Islet precursor cell (in vitro differentiated cells): Measurements from ENCODE around the gene NUB1.
A peak's percentile ranks its signal among the peaks of the same experiment; 100 is the strongest.

Experiments
- DNase-seq: peaks from one replicate; pipeline ENCODE4 v3.0.0-alpha.2; 2018

NUB1 gene

DNA sequence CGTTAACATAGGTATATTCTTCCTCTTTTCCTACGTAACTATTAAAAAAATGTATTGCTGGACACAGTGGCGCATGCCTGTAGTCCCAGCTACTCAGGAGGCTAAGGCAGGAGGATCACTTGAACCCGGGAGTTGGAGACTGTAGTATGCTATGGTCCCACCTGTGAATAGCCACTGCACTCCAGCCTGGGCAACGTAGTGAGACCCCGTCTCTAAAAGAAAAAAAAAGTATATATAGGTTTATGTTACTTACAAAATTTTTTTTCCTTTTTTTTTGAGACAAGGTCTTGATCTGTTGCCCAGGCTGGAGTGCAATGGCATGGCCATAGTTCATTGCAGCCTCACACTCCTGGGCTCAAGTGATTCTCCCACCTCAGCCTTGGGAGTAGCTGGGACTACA lies 5.6 kb downstream of the NUB1 start:
- DNase-seq, result no peak

DNA sequence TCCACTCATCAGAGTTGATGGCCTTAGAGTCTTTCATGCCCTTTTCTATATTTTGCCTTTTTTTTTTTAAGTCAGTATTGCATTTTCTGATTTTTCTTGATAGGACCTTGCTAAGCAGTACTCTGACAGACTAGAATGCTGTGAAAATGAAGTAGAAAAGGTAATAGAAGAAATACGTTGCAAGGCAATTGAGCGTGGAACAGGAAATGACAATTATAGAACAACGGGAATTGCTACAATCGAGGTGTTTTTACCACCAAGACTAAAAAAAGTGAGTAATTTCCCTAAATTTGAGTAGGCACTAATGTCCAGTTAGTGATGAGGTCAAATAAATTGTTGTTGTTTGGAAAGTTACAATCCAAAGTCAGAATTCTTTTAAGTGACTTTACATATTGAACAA lies 7.4 kb downstream of the NUB1 start:
- DNase-seq, result no peak

DNA sequence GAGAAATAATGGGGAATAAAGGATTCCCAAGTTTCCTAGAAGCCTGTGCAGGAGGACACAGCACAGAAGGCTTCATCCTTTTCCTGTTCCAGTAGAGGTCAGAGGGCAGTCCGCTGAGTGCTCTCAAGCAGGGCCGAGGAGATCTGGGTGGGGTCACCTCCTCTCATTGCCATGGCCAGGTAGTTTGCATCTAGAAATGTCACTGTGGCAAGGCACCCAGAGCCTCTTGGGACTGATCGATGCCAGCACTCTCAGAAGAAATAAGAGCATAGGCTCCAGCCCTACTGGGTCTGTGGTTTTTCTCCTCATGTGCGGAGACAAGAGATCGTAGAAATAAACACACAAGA lies 7.9 kb downstream of the NUB1 start:
- no peak for DNase-seq

DNA sequence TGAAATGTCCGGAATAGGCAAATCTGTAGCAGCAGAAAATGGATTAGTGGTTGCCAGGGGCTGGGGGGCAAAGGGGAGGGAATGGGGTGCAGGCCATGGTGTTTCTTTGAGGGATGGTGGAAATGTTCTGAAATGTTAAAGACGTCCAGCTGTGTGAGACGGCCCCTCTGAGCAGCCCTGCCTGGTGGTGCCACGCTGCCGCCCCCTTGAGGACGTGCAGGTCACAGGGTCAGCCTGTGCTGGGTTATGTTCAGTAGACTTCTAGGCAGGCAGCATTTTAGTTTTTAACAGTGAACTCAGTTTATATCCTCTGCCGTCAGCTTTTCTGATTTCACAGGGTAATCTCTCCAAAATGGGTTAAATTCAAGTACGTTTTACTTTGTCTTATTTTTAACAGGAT lies 9.4 kb downstream of the NUB1 start:
- DNase-seq, result peak; percentile 76

DNA sequence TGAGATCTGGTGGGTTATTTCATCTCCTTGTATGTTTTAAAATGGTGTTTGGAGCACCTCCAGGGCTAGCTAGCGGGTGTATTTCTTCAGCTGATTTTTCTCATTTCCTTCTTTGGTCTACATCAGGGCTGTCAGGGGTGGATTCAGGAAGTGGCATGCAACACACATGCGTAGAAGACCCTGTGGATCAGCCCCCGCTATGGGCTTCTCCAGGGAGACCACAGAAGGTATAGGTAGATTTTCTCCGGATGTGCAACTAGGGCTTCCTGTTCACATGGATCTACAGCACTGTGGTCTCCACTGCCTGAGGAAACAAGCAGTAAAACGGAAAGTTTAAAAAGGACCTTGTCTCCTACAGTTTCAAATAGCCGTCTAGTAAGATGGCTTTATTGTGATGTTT lies 10.4 kb downstream of the NUB1 start:
- no peak for DNase-seq

DNA sequence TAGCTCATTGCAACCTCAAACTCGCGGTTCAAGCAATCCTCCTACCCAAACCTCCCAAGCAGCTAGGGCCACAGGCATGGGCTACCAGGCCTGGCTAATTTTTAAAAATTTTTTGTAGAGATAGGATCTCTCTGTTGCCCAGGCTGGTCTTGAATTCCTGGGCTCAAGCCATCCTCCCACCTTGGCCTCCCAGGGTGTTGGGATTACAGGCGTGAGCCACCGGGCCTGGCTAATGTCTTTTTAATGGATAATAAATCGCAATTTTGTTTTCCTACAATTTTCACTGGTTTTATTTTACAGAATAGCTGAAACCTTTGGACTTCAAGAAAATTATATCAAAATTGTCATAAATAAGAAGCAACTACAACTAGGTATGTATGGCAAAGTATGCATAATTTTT lies 10.9 kb downstream of the NUB1 start:
- DNase-seq, result no peak

DNA sequence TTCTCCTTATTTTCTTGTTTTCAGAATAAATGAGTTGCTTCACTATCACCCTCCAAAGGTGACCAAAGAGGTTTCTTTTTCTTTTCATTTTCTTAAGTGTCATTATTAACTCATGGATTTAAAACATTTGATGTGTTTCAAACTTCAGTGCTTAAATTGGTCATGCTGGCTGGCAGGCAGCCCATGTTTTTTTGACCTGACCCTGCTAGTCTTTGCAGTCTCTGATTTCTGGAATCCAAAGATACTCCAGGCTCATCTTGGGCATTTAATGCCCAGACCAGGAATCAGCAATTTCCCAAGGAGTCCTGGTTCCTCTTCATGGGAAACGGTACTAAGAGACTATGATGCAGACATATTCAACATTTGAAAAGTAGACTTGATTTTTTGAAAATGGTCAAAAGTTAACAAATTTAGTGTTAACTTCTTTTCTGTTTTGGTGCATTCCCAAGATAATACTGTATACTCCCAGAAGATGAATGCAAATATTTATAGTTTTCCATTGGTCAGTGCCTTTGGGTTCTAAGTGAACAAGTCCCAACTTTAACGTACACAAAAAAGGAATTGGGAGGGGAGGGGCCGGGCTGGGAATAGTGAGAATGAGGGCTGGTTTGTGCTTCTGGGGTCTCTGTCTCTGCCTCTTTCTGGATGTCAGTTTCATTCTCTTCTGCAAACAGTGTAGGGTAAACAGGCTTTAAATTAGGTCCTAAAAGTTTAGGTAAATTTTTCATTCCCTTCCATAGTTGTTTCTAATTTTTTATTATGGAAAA lies 19.8 kb downstream of the NUB1 start:
- DNase-seq, result no peak

DNA sequence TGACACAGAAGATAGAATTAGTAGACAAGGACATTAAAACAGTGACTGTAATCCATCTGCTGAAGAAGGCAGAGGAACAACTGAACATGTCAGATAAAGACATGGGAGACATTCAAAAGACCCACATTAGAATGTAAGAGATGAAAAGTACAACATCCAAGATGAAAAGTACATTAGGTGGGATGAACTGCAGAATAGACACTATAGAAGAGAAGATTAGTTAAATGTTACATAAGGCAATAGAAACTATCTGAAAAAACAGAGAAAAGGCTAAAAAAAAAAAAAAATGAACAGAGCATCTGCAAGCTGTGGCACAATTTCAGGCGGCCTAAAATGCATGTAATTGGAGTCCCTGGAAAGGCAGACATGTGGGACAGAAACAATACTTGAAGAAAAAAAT lies 21.6 kb downstream of the NUB1 start:
- DNase-seq, result no peak

DNA sequence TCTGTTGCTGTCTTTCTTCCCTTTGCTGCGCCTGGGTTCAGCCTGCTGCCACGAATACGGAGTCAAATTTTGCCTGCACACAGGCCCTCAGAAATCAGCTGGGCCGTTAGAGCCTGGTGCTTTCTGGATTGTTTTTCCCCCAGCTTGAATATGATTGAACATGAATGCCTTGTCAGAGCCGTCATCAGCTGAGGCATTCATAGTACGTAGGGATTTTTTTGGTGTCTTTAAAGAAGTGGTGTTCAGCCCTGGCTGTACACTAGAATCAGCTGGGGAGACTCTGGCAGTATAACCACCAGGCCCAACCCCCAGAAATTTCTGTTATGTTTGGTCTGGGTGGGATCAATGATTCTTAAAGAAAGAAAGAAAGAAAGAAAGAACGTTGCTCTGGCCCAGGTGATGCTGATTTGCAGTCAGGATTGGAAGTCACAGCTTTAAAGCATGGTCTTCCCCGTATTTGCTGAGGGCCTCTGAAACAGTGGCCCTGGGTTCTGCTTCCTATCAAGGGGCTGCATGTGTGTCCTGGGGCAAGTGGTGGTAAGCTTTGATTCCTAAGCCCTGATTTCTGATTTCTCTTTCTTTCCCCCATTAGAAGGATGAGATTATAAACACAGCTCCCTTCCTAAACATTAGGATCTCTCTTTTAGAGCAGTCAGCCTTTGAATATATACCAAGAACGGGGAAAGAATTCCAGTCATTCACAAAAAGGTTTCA lies 24.7 kb downstream of the NUB1 start:
- no peak for DNase-seq

DNA sequence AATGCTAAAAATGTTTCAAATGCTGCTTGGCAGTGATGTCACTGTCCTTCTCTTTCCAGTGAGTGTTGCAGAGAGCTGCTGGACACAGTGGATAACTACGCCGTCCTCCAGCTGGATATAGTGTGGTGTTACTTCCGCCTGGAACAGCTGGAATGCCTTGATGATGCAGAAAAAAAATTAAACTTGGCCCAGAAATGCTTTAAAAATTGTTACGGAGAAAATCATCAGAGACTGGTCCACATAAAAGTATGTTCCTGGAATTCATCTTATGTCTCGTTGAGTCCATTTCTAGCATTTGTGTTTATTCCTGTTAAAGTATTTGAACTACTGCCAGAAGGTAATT lies 25.2 kb downstream of the NUB1 start:
- DNase-seq, result no peak

DNA sequence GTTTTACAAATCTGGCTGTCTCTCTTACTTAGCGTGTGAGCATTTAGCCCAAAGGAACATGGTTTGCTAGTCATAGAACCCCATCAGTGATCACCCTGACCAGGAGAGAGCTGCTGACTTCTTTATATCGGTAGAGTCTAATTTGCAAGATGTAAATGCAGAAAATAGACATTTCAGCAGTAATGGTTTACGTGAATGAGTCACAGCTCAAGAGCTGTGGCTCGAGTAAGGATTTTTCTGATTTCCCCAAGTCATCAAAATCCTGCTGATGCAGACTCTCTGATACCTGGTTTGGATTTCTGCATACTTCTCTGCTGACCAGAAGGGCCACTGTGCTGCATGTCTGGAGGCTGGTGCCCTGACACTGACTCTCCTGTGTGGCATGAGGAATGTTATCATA lies 25.7 kb downstream of the NUB1 start:
- no peak for DNase-seq

DNA sequence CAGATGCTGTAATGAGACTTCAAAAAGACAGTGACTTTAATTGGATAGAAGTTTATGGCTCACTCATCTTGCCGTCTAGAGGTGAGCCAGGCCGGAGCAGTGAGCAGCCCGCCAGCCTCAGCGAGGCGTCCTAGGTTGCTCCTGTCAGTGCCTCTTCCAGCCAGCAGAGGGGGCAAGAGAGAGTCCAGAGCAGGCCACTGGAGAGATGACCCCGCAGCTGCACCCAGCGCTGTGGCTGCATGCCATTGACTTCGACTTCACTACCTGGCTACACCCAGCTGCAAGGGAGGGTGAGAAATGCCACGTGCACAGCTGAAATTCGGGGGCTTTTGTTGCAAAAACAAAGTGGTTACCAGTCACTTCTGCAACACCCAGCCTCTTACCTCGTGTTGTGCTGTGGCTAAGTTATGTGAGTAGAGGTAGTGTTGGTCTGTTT lies 26.5 kb downstream of the NUB1 start:
- DNase-seq, result peak; percentile 94

DNA sequence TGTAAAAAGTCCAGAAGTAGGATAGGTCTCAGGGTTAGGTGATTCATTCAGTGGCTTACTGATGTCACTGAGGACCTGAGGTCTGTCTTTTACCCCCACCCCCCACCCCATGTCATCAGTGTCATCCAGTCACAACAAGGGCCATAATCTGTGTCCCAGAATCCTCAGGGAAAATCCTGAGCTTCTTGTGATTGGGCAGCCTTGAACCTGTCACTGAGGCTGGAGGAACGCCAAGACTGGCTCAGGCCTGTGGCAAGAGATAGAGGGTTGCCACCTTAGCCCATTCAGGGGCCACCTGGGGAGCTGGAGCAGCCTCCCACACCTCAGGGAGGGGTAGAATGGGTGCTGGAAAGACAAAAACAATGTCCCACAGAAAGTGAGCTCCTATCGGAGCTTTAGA lies 29.7 kb downstream of the NUB1 start:
- no peak for DNase-seq

DNA sequence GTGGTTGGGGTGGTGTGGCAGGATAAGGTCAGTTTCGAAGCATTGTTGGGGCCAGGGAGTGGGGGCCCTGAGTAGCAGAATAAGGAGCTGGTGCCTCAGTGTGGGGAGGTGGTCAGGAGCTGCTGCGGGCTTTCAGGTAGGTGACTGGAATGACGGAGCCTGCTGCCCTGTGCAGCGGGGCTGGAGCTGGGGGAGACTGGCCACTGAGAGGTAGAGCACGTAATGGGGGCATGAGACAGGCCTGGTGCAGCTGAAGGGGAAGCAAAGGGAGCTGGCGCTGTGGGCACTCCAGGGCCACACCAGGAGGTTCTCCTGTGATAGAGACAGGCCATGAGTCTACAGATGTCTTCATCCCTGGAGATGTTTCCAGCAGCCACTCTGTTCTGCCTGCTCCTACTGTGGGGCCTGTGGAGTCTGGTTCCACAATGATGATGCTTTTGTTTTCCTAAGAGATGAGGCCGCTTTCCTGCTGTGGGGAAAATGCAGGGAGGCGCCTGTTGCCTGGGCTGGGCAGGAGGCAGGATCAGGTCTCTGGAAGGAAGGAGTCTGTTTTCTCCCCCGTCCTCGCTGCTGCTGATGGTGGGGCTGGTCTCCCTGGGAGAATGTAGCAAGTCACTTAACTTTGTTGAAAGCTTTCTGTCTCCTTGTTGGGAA lies 31.1 kb downstream of the NUB1 start:
- no peak for DNase-seq

DNA sequence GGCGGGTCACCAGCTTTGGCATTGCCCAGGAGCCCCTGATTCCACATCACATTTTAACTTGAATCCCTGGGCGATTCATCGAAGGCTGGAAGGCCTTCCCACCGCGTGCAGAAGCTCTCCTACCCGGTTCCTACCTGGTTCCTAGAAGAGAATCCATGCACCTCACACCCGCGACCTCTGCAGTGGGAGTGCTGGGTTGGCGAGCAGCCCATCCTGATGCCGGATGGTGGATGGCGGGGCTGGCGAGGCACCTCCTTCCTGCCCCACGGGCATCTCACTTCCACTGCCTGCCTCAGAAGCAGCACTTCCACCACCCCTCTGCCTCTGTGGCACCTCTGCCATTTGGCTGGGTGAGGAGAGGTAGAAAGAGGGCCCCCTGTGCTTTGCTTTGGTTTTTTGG lies 32.0 kb downstream of the NUB1 start:
- DNase-seq, result no peak

DNA sequence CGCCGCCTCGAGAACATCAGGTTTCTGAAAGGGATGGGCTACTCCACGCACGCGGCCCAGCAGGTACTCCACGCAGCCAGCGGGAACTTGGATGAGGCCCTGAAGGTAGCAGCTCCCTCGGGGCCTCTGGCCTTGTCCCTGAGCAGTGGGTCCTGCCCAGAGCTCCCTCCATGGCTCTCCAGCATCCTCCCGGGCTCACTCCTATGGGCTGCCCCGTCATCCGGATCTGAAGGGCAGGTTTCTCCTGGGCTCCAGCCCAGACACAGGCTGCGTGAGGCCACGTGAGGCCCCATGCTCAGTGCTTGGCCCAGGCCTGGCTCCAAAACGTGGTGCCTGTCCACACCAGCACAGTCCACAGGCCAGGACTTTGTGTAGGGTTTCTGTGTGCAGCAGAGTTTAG lies 32.5 kb downstream of the NUB1 start:
- no peak for DNase-seq

DNA sequence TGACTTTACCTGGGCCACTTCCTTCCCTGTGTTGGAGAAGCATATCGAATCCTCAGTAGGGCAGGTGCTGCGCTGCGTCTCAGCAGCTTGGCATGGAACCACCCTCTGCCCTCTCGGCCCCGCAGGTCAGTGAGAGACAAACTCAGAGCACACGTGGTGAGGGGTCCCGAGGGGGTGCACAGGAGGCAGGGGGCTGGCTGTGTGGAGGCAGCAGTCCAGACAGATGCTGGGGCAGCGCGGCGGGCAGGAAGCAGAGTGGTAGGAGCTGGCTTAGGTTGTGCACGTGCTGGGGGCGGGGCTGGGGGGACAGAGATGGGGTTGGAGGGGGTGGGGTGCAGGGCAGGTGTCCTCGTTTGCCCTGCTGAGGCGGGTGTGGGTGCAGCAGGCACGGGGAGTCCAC lies 33.1 kb downstream of the NUB1 start:
- no peak for DNase-seq

DNA sequence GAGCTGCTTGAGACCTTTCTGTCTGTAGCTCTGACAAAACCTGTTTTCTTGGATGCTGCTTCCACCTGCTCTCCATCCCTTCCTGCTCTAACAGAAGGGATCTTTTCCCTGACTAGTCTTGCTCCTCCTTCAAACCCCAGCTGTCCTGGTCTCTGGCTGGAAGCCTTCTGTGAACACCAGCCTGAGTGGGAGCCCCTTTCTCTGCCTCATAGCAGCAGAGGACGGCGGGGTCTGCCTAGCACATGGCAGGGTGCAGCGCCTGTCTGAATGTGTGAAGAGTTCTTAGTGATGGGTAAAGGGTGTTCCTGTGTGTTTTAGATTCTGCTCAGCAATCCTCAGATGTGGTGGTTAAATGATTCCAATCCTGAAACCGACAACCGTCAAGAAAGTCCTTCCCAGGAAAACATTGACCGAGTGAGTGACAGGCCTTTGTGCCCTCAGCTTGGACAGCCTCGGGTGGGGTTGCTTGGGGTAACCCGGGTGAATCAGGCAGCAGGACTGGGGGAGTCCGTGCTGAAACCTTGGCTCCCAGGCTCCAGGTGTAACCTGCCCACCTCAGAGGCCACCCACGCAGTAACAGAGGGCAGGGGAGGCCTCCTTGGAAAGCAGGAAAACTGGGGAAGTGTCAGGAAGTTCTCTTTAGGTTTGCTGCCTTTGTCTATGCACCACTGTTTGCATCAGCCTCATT lies 34.1 kb downstream of the NUB1 start:
- DNase-seq, result no peak

DNA sequence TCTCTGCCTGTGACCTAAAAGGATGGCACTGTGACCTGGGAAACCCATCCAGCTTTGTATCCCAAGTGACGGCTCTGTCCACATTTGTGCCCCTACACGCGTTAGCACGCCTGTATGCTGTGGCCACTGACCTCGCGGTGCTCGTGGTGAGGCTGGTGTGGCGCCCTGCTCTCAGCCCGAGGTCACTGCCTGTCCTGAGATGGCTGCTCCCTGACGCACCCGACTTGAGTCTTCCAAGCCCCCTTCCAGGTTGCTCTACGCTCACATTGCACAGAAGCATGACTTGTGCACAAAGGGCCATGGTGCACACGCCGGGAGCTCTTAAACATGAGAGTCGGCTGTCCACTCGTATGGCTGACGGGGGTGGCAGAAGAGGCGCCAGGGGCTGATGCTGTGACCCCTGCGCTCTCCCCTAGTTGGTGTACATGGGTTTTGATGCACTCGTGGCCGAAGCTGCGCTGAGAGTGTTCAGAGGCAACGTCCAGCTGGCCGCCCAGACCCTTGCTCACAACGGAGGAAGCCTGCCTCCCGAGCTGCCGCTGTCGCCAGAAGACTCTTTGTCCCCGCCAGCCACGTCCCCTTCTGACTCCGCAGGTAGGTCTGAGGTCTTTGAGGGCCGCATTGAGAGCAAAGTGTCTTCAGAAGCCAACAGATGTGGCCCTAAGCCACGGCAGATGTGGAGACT lies 34.7 kb downstream of the NUB1 start:
- DNase-seq, result no peak

DNA sequence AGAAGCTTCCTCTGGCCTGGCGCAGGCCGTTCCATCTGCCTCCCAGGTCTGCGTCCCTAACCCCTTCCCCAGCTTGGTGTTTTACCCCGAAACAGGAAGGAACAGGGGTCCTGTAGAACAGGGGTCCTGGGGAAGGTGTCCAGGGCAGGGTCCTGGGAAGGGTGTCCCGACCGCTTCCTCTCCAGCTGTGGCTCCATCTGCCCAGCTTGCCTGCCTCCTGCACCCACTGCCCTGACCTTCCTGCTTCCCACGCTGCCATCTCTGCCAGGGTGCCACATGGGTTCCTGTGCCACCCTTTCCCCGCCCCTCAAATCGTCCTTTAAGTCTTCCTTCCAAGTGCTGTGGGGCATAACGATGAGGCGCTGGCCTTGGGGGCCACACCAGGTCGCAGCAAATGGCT lies 35.8 kb downstream of the NUB1 start:
- DNase-seq, result no peak

DNA sequence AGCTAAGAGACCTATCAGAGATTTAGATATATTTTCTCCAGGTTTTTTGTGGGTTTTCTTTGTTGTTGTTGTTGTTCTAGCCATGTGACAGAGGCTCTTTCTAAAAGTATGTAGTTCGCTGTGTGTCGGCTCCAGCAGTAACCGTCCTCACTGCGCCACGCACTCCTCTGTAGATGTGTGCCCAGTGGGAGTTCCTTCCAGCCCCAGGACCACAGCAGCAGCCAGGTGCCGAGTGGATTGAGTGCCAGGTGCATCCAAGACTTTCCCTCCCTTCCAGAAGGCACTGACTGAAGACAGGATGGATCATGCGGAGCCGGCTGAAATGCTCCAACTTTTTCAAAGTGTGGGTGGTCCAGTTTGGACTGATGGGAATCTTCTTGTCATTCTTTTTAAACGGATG lies 36.4 kb downstream of the NUB1 start:
- DNase-seq, result no peak

DNA sequence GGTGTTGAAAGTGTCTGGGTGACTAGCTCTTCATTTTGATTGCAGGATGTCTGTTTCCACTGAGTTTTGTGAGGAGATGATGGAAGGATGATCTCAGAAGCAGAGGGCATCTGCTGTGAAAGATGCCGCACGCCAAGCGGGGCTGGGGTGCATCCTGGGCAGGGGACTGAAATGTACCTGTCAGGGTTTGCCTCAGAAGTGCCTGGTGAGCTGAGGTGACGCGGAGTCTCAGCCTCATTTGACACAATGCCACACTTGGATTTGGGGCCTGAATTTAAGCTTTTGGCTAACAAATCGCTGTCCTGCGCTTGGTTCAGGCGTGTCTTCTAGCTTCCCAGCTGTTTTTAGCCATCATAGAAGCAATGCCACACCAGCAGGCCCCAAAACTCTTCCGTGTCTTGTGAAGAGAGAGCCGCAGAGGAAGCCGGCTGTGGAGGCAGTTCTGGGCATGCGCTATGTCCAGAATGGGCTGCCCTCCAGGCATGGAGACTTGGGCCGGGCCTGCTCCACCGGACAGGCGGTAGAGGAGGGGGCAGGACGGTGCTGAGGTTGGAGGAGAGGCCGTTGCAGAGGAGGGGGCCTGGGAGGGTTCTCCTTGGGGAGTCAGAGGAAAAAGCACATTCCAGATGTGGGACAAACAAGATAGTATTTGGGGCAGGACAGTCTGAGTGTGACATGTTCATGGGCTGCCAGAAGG lies 37.0 kb downstream of the NUB1 start:
- DNase-seq, result no peak

DNA sequence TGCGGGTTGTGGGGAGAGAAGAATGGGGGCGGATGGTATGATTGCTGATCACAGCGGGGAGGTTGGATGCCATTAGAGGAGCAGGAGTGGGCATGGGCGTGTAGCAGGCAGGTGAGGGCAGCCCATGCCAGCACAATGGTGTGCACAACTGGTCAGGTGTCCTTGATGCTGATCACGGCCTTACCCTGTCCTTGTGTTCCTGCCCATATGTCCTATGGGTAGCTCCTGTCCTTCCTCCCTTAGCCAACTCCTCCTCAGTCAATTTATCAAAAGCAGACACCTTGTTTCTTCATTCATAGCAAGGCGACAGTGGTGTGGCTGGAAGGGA lies 37.5 kb downstream of the NUB1 start:
- no peak for DNase-seq
